ENCODE measurements around the gene DOK7. TPM values are rescaled to one million over a fixed set of nuclear protein-coding genes. Genes with fewer than 3 reads are reported as not detected.

Gene DOK7
- total and polyA plus RNA-seq, 2 donors (not counting 3 experiments of a cell fraction or from before 2014, with no cell fraction given), result not detected

- no peaks in the 10 kb centered on the region for H3K9me3 ChIP-seq (replicated peaks; ENCODE audit: control insufficient read depth, insufficient read depth, low read length)
- H4K20me1 ChIP-seq (replicated peaks; ENCODE audit: control insufficient read depth, extremely low read depth, insufficient read depth, low read length), result no peaks in the 10 kb centered on the region
- H3K27me3 ChIP-seq (ENCODE audit: control insufficient read depth in 2 of 2, insufficient read depth in 2 of 2, low read length in 2 of 2), result no peaks in the 10 kb centered on the region
- peaks cover 0 to 2% of the 10 kb centered on the region in 2 experiments for H3K36me3 ChIP-seq (ENCODE audit: control insufficient read depth in 2 of 2, extremely low read depth in 1 of 2, insufficient read depth in 2 of 2, low read length in 2 of 2)
- no peak overlapping the region for H3K4me2 ChIP-seq (ENCODE audit: insufficient read depth, low read length)
- H3K27ac ChIP-seq (ENCODE audit: insufficient read depth, low read depth, low read length), result no peak overlapping the region
- CTCF ChIA-PET, result interaction anchor here (1.0 kb wide), 1 partner anchor 21 kb away, joined by 5 read pairs; no protein-coding TSS in a partner anchor
- TF ChIP-seq POLR2AphosphoS5 (IDR thresholded peaks at IDR 0.05; ENCODE audit: insufficient read depth, low read depth, low read length) (no peak), GATA2 (IDR thresholded peaks at IDR 0.05; ENCODE audit: insufficient read depth, insufficient read length, low read depth, low read length) (no peak), CTCF (IDR thresholded peaks at IDR 0.05; ENCODE audit: extremely low read depth in 1 of 2, insufficient read depth in 1 of 2, low read depth in 1 of 2, low read length in 2 of 2) (no peak), POLR2A (IDR thresholded peaks at IDR 0.05; ENCODE audit: low read depth, low read length) (no peak), JUN (IDR thresholded peaks at IDR 0.05; ENCODE audit: borderline replicate concordance, insufficient read depth, insufficient read length, low read depth) (no peak), FOS (IDR thresholded peaks at IDR 0.05; ENCODE audit: borderline replicate concordance, insufficient read depth, low read length) (no peak), MAX (IDR thresholded peaks at IDR 0.05; ENCODE audit: insufficient read depth, insufficient read length) (no peak), MYC (IDR thresholded peaks at IDR 0.05; ENCODE audit: low read depth, low read length) (no peak), EZH2 (IDR thresholded peaks at IDR 0.05; ENCODE audit: borderline replicate concordance, low read depth, low read length, severe bottlenecking) (no peak)
- no peaks in the 10 kb centered on the region for H3K9me1 ChIP-seq (replicated peaks; ENCODE audit: control insufficient read depth, extremely low read depth, insufficient read depth, low read length)
- dilution Hi-C loops (cut with MboI; ENCODE audit: extremely low pct_ligation_motif_present, low sequenced_read_pairs) (no loop called here), intact Hi-C loops (cut with micrococcal nuclease) (no loop called here)
- H3K4me1 ChIP-seq (ENCODE audit: control insufficient read depth, extremely low read depth, insufficient read depth, low read length), result no peaks in the 10 kb centered on the region
- DNase-seq (ENCODE audit: low read depth, low spot score) (no peak), FAIRE-seq (no peak)
- no TSS peak for BruUV-seq (replicated peaks)
- H2AFZ ChIP-seq (ENCODE audit: low read depth, low read length), result no peak overlapping the region
- H3K4me3 ChIP-seq (replicated peaks in 1 of 3; ENCODE audit: insufficient read depth in 1 of 3, low read depth in 1 of 3, low read length in 3 of 3), result no peak overlapping the region
- H3K9ac ChIP-seq (replicated peaks; ENCODE audit: extremely low read depth, insufficient read depth, low read length), result no peak overlapping the region
- POLR2A ChIA-PET, result no interaction called here
- H3K79me2 ChIP-seq (ENCODE audit: control insufficient read depth, insufficient read depth, low read length), result peaks cover 2% of the 10 kb centered on the region
Measured at GRCh38 chr4:3501825-3502425, 38.8 kb downstream of the DOK7 start.

Data from endothelial cell of umbilical vein (primary cell).